Right lobe of liver (tissue), 6 donors: ENCODE data around the gene TRAK2. TPM values are rescaled to one million over a fixed set of nuclear protein-coding genes. Genes with fewer than 3 reads are reported as not detected.
"Not testable (repeated sequence)": the region's sequence is repeated elsewhere in the genome, so short reads cannot be mapped to it uniquely, and the experiment has no call there.

Source experiments
- ATAC-seq, 4 donors: fragments of 200-7000 bp; cut with Tn5 transposase; one replicate each; pipeline ENCODE4 v1.9.1; 2020; ENCODE audit warnings: mild to moderate bottlenecking in 4 of 4, moderate library complexity in 4 of 4
- DNase-seq, 3 donors: peaks; one replicate each; pipeline ENCODE4 v3.0.0-alpha.2; 2020
- H3K27ac ChIP-seq, 3 donors: fragments of 200-600 bp; one replicate each; pipeline ENCODE4 v1.8.0; 2022
- H3K27me3 ChIP-seq, 2 donors: fragments of 200-600 bp; one replicate each; pipeline ENCODE4 v1.8.0; 2022
- H3K36me3 ChIP-seq, 4 donors: fragments of 200-600 bp; sonication (generic) in 1 of 4; one replicate each; pipeline versions ENCODE4 v1.5.1 to v1.8.0; 2017 to 2022; ENCODE audit warnings: control low read depth in 1 of 4
- H3K4me1 ChIP-seq, 4 donors: fragments of 200-600 bp; sonication (generic) in 1 of 4; one replicate each; pipeline versions ENCODE4 v1.5.1 to v1.8.0; 2017 to 2022; ENCODE audit warnings: control low read depth in 1 of 4
- H3K4me3 ChIP-seq, 3 donors: fragments of 200-600 bp; one replicate each; pipeline ENCODE4 v1.8.0; 2022
- H3K9me3 ChIP-seq, 4 donors: fragments of 200-600 bp; sonication (generic) in 1 of 4; one replicate each; pipeline versions ENCODE4 v1.5.1 to v1.8.0; 2017 to 2022; ENCODE audit warnings: control low read depth in 1 of 4
- POLR2A ChIP-seq: fragments of 450-650 bp; IDR thresholded peaks from one replicate; pipeline ENCODE4 v1.6.1; 2017; ENCODE audit warnings: antibody characterized with exemption, mild to moderate bottlenecking
- WGBS: methylation state at CpG from one replicate; pipeline ENCODE4 v1.1.6; 2018; ENCODE audit warnings: low coverage, low lambda C conversion rate; ENCODE audit not compliant: insufficient coverage; ENCODE audit errors: missing lambda C conversion rate; 5-methylcytosine and 5-hydroxymethylcytosine counted together
- intact Hi-C, 2 donors: fragments of 100-400 bp; cut with DNase I; formaldehyde crosslinking; loops; one replicate each; pipeline versions ENCODE4 v1.11.2 to v1.14.1; 2022
- total RNA-seq, 6 experiments: library from RNA; depleted of rRNA in 2 of 6; stranded (reverse); fragments of >200 nt in 2 of 6; fragmentation: NEBNext Ultra II Directional in 3 of 6; extraction: Animal tissue kit (Norgen Biotek cat#: 25700) in 3 of 6; gene quantifications; one replicate each; pipeline versions ENCODE4 v1.1.0 to v1.2.4, GENCODE V29; 2016 to 2023
- TF ChIP-seq, protein P1 (sequence below), 4 donors: fragments of 200-600 bp in 3 of 4; fragments of 450-650 bp in 1 of 4; IDR thresholded peaks; one replicate each; pipeline versions ENCODE4 v1.5.1 to v1.8.0; 2016 to 2022; ENCODE audit warnings: antibody characterized with exemption in 4 of 4, mild to moderate bottlenecking in 2 of 4
- donor health status: DM: no; HTN: yes; CAD: no.
- donor health status: DM: no; HTN: no; CAD: no.
- donor health status: DM: no; HTN: no; CAD: no.
- donor health status: DM: no; HTN: yes; CAD: no.
- donor health status: DM: no; HTN: yes; CAD: no.

TRAK2 gene
- total RNA-seq, 6 experiments from 2014 or later = 13.3 to 18.4 (median 14.2) TPM

DNA sequence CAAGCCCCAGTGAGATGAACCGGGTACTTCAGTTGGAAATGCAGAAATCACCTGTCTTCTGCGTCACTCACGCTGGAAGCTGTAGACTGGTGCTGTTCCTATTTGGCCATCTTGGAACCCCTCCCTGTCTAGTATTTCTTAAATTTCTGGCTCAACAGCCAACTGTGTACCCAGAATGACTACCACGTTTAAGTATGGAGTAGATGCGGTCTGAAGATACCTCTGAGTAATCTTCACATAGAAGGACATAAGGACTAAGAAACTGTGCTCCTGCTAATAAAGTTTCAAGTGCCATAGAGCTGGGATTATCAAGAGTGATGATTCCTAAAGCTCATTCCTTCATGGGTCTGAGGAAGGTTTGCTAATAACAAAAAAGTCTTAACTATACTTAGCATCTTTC lies 20.4 kb downstream of the TRAK2 start:
- Histone ChIP-seq H3K27me3 (no peaks in the 10 kb centered on the region), H3K9me3 (no peaks in the 10 kb centered on the region), H3K27ac (no peak overlapping the region), H3K4me3 (no peak overlapping the region), H3K4me1 (peaks cover 0 to 17% (median 6%) of the 10 kb centered on the region in 4 donors), H3K36me3 (no peaks in the 10 kb centered on the region)
- ATAC-seq (no peak), DNase-seq (no peak)
- intact Hi-C loops = no loop called here
- TF ChIP-seq, protein P1, sequence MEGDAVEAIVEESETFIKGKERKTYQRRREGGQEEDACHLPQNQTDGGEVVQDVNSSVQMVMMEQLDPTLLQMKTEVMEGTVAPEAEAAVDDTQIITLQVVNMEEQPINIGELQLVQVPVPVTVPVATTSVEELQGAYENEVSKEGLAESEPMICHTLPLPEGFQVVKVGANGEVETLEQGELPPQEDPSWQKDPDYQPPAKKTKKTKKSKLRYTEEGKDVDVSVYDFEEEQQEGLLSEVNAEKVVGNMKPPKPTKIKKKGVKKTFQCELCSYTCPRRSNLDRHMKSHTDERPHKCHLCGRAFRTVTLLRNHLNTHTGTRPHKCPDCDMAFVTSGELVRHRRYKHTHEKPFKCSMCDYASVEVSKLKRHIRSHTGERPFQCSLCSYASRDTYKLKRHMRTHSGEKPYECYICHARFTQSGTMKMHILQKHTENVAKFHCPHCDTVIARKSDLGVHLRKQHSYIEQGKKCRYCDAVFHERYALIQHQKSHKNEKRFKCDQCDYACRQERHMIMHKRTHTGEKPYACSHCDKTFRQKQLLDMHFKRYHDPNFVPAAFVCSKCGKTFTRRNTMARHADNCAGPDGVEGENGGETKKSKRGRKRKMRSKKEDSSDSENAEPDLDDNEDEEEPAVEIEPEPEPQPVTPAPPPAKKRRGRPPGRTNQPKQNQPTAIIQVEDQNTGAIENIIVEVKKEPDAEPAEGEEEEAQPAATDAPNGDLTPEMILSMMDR (IDR thresholded peaks at IDR 0.05) = no peak
- TF ChIP-seq POLR2A = no peak
- WGBS = 95% methylated on average over 4 of the region's 5 CpGs

DNA sequence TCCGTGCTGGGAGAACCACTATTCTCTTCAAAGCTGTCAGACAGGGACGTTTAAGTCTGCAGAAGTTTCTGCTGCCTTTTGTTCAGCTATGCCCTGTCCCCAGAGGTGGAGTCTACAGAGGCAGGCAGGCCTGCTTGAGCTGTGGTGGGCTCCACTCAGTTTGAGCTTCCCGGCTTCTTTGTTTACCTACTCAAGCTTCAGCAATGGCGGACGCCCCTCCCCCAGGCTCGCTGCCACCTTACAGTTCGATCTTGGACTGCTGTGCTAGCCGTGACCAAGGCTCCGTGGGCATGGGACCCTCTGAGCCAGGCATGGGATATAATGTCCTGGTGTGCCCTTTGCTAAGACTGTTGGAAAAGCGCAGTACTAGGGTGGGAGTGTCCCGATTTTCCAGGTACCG lies 20.9 kb downstream of the TRAK2 start:
- WGBS = no CpG with 5 or more reads among the region's 12 CpGs
- peaks cover 0 to 17% (median 6%) of the 10 kb centered on the region in 4 donors for H3K4me1 ChIP-seq
- ATAC-seq, H3K4me3 ChIP-seq, H3K27me3 ChIP-seq, intact Hi-C loops, DNase-seq, H3K27ac ChIP-seq, H3K9me3 ChIP-seq, H3K36me3 ChIP-seq: not testable (repeated sequence)

DNA sequence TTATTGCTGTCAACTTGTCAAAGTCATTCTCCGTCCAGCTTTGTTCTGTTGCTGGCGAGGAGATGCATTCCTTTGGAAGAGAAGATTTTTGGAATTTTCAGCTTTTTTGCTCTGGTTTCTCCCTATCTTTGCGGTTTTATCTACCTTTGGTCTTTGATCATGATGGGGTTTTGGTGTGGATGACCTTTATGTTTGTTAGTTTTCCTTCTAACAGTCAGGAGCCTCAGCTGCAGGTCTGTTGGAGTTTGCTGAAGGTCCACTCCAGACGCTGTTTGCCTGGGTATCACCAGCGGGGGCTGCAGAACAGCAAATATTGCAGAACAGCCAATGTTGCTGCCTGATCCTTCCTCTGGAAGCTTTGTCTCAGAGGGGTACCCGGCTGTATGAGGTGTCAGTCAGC lies 21.4 kb downstream of the TRAK2 start:
- H3K4me1 ChIP-seq = peaks cover 0 to 17% (median 6%) of the 10 kb centered on the region in 4 donors
- H3K9me3 ChIP-seq, H3K27me3 ChIP-seq, H3K4me3 ChIP-seq, H3K27ac ChIP-seq, DNase-seq, intact Hi-C loops, H3K36me3 ChIP-seq, ATAC-seq: not testable (repeated sequence)
- WGBS = 71% methylated on average over 6 of the region's 6 CpGs

DNA sequence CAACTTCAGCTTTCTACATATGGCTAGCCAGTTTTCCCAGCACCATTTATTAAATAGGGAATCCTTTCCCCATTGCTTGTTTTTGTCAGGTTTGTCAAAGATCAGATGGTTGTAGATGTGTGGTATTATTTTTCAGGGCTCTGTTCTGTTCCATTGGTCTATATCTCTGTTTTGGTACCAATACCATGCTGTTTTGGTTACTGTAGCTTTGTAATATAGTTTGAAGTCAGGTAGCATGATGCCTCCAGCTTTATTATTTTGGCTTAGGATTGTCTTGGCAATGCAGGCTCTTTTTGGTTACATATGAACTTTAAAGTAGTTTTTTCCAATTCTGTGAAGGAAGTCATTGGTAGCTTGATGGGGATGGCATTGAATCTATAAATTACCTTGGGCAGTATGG lies 22.9 kb downstream of the TRAK2 start:
- ATAC-seq, H3K27me3 ChIP-seq, DNase-seq, H3K27ac ChIP-seq, H3K4me1 ChIP-seq, H3K4me3 ChIP-seq, H3K9me3 ChIP-seq, H3K36me3 ChIP-seq, intact Hi-C loops: not testable (repeated sequence)

DNA sequence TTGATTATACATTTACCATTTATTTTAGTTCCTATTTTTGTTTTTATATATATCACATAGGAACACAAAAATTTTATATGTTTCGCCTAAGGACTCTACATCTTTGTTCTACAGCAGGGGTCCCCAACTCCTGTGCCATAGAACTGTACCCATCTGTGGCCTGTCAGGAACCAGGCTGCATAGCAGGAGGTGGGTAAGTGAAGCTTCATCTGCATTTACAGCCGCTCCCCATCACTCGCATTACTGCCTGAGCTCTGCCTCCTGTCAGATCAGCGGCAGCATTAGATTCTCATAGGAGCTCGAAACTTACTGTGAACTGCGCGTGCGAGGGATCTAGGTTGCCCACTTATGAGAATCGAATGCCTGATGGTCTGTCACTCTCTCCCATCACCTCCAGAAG lies 25.3 kb downstream of the TRAK2 start:
- no peaks in the 10 kb centered on the region for H3K36me3 ChIP-seq
- no peak overlapping the region for H3K4me3 ChIP-seq
- intact Hi-C loops = no loop called here
- DNase-seq (no peak), ATAC-seq (no peak)
- no peaks in the 10 kb centered on the region for H3K4me1 ChIP-seq
- no peaks in the 10 kb centered on the region for H3K27me3 ChIP-seq
- TF ChIP-seq, protein P1 (IDR thresholded peaks at IDR 0.05) = no peak
- TF ChIP-seq POLR2A = no peak
- H3K27ac ChIP-seq = no peak overlapping the region
- 90% methylated on average over 9 of the region's 9 CpGs for WGBS
- no peaks in the 10 kb centered on the region for H3K9me3 ChIP-seq

DNA sequence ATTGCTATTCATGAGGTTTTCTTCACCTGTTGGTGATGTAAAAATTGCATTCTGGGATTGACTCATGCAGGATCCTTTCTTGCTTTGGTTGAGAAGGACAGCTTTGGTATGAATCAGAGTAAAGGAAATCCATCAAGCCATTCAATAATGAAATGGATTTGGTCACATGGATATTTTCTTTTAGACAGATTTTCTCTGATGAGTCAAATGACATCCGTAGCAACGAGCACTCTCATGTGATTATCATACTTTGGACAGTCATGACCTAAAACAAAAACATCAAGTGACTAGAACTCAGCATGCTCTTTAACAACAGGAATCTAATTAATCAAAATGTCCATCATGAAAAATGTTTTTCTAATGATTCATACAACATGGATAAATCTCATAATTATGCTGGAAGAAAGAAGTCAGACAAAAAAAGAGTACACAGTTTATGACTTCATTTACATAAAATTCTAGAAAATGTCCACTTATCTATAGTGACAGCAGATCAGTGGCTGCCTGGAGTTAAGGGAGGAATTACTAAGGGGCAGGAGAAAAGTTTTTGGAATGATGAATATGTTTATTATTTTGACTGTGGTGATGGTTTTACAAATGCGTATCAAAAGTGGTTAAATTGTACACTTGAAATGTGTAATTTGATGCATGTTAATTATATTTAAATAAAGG lies 30.7 kb downstream of the TRAK2 start:
- no peak for TF ChIP-seq POLR2A
- TF ChIP-seq, protein P1 (IDR thresholded peaks at IDR 0.05) = no peak
- no peak overlapping the region for H3K27ac ChIP-seq
- H3K9me3 ChIP-seq = no peaks in the 10 kb centered on the region
- intact Hi-C loops = no loop called here
- H3K4me1 ChIP-seq = no peaks in the 10 kb centered on the region
- no peak overlapping the region for H3K4me3 ChIP-seq
- H3K36me3 ChIP-seq = peaks cover 0 to 6% (median 0%) of the 10 kb centered on the region in 4 donors
- no peak for ATAC-seq
- H3K27me3 ChIP-seq = no peaks in the 10 kb centered on the region
- DNase-seq = no peak
- 69% methylated on average over 3 of the region's 3 CpGs for WGBS
